ENCODE data around the gene PRR19.

Gene PRR19

DNA sequence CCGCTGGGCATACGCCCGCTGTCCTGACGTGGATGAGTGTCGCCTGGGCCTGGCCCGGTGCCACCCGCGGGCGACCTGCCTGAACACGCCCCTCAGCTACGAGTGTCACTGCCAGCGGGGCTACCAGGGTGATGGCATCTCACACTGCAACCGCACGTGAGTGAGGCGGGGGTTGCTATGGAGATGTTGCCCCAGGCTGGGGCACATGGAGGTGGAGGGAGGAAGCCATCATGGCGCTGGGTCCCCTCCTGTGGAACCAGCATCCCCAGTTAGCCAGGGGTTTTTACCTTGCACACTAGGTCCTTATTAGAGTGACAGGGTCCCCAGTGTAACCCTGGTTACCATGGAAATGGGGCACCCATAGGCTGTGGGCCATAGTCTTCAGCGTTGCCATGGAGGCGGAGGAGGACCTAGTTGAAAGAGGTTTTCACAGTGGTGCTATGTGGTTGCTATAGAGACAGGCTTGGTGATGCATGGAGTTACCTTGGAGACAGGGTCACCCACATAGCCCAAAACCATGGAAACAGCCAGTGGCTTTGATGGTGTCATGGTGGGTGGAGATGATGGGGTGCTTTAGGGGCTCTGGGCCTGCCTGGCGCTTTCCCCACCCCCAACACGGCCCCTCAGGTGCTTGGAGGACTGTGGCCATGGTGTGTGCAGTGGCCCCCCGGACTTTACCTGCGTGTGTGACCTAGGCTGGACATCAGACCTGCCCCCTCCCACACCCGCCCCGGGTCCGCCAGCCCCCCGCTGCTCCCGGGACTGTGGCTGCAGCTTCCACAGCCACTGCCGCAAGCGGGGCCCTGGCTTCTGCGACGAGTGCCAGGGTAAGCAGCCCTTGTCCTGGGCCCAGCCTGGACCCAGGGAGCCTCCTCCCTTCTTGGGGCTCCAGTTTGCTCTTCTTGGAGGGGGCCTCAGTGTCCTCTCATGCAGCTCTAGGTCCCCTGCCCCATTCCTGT is 50.6 kb downstream of the PRR19 start:
- DNase-seq = peak in 1 of 2 experiments; percentile 12

DNA sequence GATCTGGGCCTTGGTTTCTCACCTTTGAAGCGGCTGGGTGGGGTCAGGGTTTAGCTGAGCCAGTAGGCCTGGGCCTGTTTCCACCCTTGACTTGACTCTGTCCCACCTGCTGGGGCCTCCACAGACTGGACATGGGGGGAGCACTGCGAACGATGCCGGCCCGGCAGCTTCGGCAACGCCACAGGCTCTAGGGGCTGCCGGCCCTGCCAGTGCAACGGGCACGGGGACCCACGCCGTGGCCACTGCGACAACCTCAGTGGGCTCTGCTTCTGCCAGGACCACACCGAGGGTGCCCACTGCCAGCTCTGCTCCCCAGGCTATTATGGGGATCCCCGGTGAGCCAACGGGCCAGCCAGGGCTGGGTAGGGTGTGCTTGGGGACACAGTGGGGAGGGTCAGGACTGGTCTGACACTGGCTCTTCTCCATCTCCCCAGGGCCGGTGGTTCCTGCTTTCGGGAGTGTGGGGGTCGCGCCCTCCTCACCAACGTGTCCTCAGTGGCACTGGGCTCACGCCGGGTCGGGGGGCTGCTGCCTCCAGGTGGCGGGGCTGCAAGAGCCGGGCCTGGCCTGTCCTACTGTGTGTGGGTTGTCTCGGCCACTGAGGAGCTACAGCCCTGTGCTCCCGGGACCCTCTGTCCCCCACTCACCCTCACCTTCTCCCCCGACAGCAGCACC is 51.5 kb downstream of the PRR19 start:
- no peak for DNase-seq

DNA sequence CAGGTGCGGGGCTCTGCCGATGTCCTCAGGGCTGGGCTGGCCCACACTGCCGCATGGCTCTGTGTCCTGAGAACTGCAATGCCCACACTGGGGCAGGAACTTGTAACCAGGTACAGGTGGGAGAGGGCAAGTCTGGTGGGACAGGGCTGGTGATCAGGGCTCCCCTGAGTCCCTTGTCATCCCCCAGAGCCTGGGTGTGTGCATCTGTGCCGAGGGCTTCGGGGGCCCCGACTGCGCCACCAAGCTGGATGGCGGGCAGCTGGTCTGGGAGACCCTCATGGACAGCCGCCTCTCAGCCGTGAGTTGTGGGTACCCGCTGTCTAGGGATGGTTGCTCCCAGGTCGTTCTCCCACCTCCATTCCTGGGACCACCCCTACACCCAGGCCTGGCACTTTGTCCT is 54.0 kb downstream of the PRR19 start:
- no peak for DNase-seq

DNA sequence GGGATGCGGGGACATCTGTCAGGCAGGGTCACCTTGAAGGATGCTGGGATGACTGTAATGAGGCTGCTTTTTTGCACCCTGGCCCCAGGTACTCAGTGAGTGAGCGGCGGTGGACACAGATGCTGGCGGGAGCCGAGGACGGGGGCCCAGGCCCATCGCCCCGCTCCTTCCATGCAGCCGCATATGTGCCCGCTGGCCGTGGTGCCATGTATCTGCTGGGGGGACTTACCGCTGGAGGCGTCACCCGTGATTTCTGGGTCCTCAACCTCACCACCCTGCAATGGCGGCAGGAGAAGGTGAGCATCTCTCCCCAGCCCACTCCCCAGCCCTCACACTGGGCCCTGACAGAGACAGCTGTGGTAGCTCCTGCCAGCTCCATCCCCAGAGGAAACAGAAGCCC is 54.8 kb downstream of the PRR19 start:
- DNase-seq = no peak

DNA sequence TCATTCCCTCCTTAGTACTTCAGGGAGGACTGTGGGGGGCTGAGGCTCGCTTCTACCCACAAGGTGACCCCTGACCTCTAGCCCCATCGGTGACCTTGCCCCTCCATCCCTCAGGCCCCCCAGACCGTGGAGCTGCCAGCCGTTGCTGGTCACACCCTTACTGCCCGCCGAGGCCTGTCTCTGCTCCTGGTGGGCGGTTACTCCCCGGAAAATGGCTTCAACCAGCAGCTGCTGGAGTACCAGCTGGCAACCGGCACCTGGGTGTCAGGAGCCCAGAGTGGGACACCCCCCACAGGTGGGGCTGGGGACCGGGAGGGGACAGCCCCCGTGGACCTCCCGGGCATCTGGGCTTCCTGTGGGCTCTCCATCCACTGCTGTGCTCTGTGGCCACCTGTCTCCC is 55.4 kb downstream of the PRR19 start:
- DNase-seq = no peak

Measured in activated CD4-positive, alpha-beta T cell treated with anti-CD3 and anti-CD28 coated beads, Interleukin-2, amount 50 U/mL, for 48 hours (primary cell).